ENCODE data around the gene ELK1.

ELK1 gene

DNA sequence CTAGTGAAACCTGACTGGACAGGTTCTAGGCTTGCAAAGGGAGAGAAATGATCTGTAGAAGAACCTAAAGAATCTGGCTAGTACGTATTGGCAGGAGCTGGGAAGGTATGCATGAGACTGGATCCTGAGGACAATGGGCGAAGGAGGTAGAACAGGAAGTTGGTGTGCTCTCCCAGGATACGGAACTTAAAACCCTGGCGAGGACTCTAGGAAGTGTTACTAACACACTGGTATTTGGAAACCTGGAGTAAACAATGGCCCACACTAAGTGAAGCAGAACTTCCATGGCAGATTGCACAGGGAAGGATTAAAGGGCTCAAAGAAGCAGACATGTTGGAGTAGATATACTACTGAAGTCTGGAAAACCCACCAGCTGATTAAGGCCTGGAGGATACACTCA lies 39.9 kb downstream of the ELK1 start:
- TF ChIP-seq NFIC (IDR thresholded peaks at IDR 0.05) (no peak), FOXM1 (IDR thresholded peaks at IDR 0.05; ENCODE audit: borderline replicate concordance, low read depth) (no peak), TEAD4 (IDR thresholded peaks at IDR 0.05) (no peak), TCF12 (IDR thresholded peaks at IDR 0.05; ENCODE audit: low read depth) (no peak), ZBTB7A (IDR thresholded peaks at IDR 0.05; ENCODE audit: low read depth) (no peak), YY1 (IDR thresholded peaks at IDR 0.05; ENCODE audit: low read depth) (no peak), CEBPB (IDR thresholded peaks at IDR 0.05) (no peak), EP300 (IDR thresholded peaks at IDR 0.05; ENCODE audit: borderline replicate concordance) (no peak), RAD21 (IDR thresholded peaks at IDR 0.05; ENCODE audit: low read depth) (no peak), TAF1 (IDR thresholded peaks at IDR 0.05; ENCODE audit: low read depth) (no peak), CREB1 (IDR thresholded peaks at IDR 0.05; ENCODE audit: low read depth) (no peak), EGR1 (IDR thresholded peaks at IDR 0.05) (no peak)
- TF ChIP-seq, protein P1, sequence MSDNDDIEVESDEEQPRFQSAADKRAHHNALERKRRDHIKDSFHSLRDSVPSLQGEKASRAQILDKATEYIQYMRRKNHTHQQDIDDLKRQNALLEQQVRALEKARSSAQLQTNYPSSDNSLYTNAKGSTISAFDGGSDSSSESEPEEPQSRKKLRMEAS (IDR thresholded peaks at IDR 0.05), result no peak
- TF ChIP-seq, protein P2, sequence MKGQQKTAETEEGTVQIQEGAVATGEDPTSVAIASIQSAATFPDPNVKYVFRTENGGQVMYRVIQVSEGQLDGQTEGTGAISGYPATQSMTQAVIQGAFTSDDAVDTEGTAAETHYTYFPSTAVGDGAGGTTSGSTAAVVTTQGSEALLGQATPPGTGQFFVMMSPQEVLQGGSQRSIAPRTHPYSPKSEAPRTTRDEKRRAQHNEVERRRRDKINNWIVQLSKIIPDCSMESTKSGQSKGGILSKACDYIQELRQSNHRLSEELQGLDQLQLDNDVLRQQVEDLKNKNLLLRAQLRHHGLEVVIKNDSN (IDR thresholded peaks at IDR 0.05), result no peak
- TF ChIP-seq, protein P3, sequence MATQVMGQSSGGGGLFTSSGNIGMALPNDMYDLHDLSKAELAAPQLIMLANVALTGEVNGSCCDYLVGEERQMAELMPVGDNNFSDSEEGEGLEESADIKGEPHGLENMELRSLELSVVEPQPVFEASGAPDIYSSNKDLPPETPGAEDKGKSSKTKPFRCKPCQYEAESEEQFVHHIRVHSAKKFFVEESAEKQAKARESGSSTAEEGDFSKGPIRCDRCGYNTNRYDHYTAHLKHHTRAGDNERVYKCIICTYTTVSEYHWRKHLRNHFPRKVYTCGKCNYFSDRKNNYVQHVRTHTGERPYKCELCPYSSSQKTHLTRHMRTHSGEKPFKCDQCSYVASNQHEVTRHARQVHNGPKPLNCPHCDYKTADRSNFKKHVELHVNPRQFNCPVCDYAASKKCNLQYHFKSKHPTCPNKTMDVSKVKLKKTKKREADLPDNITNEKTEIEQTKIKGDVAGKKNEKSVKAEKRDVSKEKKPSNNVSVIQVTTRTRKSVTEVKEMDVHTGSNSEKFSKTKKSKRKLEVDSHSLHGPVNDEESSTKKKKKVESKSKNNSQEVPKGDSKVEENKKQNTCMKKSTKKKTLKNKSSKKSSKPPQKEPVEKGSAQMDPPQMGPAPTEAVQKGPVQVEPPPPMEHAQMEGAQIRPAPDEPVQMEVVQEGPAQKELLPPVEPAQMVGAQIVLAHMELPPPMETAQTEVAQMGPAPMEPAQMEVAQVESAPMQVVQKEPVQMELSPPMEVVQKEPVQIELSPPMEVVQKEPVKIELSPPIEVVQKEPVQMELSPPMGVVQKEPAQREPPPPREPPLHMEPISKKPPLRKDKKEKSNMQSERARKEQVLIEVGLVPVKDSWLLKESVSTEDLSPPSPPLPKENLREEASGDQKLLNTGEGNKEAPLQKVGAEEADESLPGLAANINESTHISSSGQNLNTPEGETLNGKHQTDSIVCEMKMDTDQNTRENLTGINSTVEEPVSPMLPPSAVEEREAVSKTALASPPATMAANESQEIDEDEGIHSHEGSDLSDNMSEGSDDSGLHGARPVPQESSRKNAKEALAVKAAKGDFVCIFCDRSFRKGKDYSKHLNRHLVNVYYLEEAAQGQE (IDR thresholded peaks at IDR 0.05; ENCODE audit: low read depth), result no peak

DNA sequence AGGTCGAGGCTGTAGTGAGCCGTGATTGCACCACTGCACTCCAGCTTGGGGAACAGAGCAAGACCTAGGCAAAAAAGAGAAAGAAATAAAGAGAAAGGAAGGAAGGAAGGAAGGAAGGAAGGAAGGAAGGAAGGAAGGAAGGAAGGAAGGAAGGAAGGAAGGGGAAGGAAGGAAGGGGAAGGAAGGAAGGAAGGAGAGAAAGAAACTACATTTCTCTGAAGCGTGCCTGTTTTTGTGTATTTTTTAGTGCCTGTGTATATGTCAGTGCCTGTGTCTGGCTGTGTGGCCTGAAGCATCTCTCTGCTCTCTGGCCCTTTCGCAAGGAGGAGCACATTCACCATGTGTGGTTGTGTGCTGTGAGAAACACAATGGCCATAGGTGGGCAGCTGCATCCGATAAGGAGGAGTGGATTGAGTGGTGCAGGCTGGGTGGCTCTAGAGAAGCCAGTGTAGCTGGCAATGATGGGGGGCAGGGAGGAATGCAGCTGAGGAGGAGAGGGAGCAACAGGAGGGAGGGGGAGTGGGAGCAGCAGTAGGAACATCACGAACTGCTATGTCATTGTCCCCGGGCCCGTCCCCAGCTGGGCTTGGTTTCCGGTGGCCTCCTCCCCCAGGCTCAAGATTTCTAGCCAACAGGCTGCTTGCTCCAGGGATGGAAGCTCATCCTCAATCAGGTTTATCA lies 42.1 kb downstream of the ELK1 start:
- TF ChIP-seq, protein P2 (IDR thresholded peaks at IDR 0.05), result no peak
- TF ChIP-seq YY1 (IDR thresholded peaks at IDR 0.05; ENCODE audit: low read depth), result no peak
- no peak for TF ChIP-seq RAD21 (IDR thresholded peaks at IDR 0.05; ENCODE audit: low read depth)
- TF ChIP-seq CEBPB (IDR thresholded peaks at IDR 0.05), result no peak
- TF ChIP-seq, protein P1 (IDR thresholded peaks at IDR 0.05), result no peak
- no peak for TF ChIP-seq ZBTB7A (IDR thresholded peaks at IDR 0.05; ENCODE audit: low read depth)
- TF ChIP-seq TEAD4 (IDR thresholded peaks at IDR 0.05), result no peak
- no peak for TF ChIP-seq TCF12 (IDR thresholded peaks at IDR 0.05; ENCODE audit: low read depth)
- no peak for TF ChIP-seq CREB1 (IDR thresholded peaks at IDR 0.05; ENCODE audit: low read depth)

DNA sequence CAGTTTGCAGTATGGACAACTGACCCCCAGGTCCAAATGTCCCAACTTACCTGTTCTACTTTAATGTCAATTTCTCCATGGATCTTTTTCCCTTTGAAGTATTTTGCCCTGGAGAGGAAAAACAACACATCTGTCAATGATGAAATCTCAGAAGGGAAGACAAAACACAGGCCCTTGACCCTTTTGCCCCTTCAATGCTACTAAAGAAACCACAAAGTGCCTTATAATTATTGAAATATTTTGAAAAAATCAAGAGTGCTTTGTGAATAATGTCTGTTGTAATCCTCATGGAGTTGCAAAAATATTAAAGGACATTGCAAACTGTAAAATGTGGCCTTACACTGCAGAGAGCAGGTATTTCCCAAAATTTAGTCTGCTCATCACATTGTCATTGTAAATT lies 43.3 kb downstream of the ELK1 start:
- TF ChIP-seq CREB1 (IDR thresholded peaks at IDR 0.05; ENCODE audit: low read depth) (no peak), EGR1 (IDR thresholded peaks at IDR 0.05) (no peak), TCF12 (IDR thresholded peaks at IDR 0.05; ENCODE audit: low read depth) (no peak), YY1 (IDR thresholded peaks at IDR 0.05; ENCODE audit: low read depth) (no peak), ZBTB7A (IDR thresholded peaks at IDR 0.05; ENCODE audit: low read depth) (no peak), FOXM1 (IDR thresholded peaks at IDR 0.05; ENCODE audit: borderline replicate concordance, low read depth) (no peak), EP300 (IDR thresholded peaks at IDR 0.05; ENCODE audit: borderline replicate concordance) (no peak), RAD21 (IDR thresholded peaks at IDR 0.05; ENCODE audit: low read depth) (no peak), CEBPB (IDR thresholded peaks at IDR 0.05) (no peak), TAF1 (IDR thresholded peaks at IDR 0.05; ENCODE audit: low read depth) (no peak), TEAD4 (IDR thresholded peaks at IDR 0.05) (no peak), NFIC (IDR thresholded peaks at IDR 0.05) (no peak)
- TF ChIP-seq, protein P1 (IDR thresholded peaks at IDR 0.05), result no peak
- TF ChIP-seq, protein P3 (IDR thresholded peaks at IDR 0.05; ENCODE audit: low read depth), result no peak
- TF ChIP-seq, protein P2 (IDR thresholded peaks at IDR 0.05), result no peak

DNA sequence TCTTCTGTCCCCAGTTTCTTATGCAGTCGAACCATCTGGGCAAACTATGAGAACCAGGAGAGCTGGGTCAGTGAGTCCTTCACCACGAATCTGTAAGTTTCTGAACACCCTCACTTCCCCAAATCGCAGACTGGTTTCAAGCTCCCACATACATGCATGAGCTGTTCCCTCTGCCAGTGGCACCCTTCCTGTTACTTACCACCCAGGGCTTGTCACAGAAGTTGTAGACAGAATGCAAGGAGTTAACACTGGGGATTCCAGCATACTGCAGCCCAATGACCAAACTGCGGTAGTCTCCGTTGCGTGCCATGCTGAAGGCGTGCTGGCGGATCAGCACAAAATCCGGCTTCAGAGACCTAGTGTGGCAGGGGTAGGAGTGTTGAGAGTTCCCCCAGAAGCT lies 45.3 kb downstream of the ELK1 start:
- no peak for TF ChIP-seq YY1 (IDR thresholded peaks at IDR 0.05; ENCODE audit: low read depth)
- TF ChIP-seq, protein P2 (IDR thresholded peaks at IDR 0.05), result no peak
- no peak for TF ChIP-seq EP300 (IDR thresholded peaks at IDR 0.05; ENCODE audit: borderline replicate concordance)
- no peak for TF ChIP-seq TEAD4 (IDR thresholded peaks at IDR 0.05)
- no peak for TF ChIP-seq CREB1 (IDR thresholded peaks at IDR 0.05; ENCODE audit: low read depth)
- TF ChIP-seq TCF12 (IDR thresholded peaks at IDR 0.05; ENCODE audit: low read depth), result no peak
- TF ChIP-seq ZBTB7A (IDR thresholded peaks at IDR 0.05; ENCODE audit: low read depth), result no peak
- TF ChIP-seq RAD21 (IDR thresholded peaks at IDR 0.05; ENCODE audit: low read depth), result no peak
- TF ChIP-seq, protein P1 (IDR thresholded peaks at IDR 0.05), result no peak
- TF ChIP-seq CEBPB (IDR thresholded peaks at IDR 0.05), result no peak
- no peak for TF ChIP-seq NFIC (IDR thresholded peaks at IDR 0.05)
- TF ChIP-seq, protein P3 (IDR thresholded peaks at IDR 0.05; ENCODE audit: low read depth), result no peak
- no peak for TF ChIP-seq EGR1 (IDR thresholded peaks at IDR 0.05)
- TF ChIP-seq FOXM1 (IDR thresholded peaks at IDR 0.05; ENCODE audit: borderline replicate concordance, low read depth), result no peak
- TF ChIP-seq TAF1 (IDR thresholded peaks at IDR 0.05; ENCODE audit: low read depth), result no peak
